LoVo (cell line): ENCODE data around the gene ASB13.

Experiments
- DNase-seq: peaks from one replicate; pipeline ENCODE4 v3.0.0-alpha.2; 2016; ENCODE audit warnings: low spot score

Gene ASB13, protein sequence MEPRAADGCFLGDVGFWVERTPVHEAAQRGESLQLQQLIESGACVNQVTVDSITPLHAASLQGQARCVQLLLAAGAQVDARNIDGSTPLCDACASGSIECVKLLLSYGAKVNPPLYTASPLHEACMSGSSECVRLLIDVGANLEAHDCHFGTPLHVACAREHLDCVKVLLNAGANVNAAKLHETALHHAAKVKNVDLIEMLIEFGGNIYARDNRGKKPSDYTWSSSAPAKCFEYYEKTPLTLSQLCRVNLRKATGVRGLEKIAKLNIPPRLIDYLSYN

GRCh38 chr10:5666008-5666840 lies at the start of gene ASB13:
Gene ASB13, minus strand, starts transcription at chr10:5666595. Its CDS starts 44 bp downstream, at chr10:5666551.
- peak; percentile 79 for DNase-seq

DNA sequence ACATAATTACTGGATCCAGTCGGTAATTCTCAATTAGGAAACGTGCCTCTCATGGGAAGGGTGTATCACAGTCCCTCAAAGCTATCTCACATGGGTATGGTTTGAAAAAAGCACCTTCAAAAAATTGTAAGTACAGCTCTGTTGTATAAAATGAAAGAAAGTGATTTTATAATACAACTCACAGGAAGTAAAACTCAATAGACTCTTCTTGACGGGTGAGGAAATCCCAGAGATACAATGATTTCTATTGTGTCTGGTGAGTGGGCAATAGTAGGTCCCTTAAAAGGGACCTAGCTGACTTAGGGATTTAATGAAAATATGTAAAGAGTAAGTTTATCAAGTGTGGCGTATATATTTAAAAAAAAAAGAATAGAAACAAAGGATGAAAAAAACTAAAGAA lies 45.2 kb upstream of the ASB13 start:
- DNase-seq, result no peak

GRCh38 chr10:5710859-5711258 lies 44.5 kb upstream of the ASB13 start:
- no peak for DNase-seq

- no peak for DNase-seq
Observed at GRCh38 chr10:5709865-5710264, 43.5 kb upstream of the ASB13 start.

DNA sequence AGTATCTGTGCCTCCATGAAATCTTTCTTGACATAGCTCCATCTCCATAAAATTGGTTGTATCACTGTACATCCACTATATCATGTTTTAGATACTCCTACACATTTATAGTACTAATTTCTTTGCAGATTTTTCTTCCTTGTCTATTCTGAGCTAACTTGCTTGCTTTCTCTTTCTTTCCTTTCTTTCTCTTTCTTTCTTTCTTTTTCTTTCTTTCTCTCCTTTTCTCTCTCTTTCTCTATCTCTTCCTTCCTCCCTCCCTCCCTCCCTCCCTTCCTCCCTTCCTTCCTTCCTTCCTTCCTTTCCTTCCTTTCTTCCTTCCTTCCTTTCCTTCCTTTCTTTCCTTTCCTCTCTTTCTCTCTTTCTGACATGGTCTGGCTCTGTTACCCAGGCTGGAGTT lies 42.0 kb upstream of the ASB13 start:
- DNase-seq, result no peak

GRCh38 chr10:5698062-5698461 lies 31.7 kb upstream of the ASB13 start:
- no peak for DNase-seq

DNA sequence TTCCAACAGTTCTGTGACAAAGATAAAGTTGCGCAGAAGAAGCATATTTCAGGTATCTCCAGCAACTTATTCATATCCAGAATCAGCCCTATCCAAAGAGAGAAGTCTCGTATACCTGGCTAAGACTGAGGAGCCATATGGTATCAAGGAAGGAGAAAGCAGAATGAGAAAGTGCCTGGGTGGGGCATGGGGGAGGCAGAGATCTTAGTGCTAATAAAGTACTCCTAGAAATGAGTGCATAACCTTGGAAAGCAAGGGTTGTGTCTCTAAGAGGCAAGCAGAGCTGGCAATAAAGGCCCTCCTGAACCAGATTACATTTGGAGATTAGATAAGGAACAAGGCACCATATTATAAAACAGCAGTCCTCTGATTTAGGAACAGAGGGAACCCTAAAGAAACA lies 30.9 kb upstream of the ASB13 start:
- no peak for DNase-seq

GRCh38 chr10:5694573-5694972 lies 28.2 kb upstream of the ASB13 start:
- no peak for DNase-seq

GRCh38 chr10:5692461-5693358 lies 26.3 kb upstream of the ASB13 start:
- DNase-seq, result no peak

- DNase-seq, result no peak
Observed at GRCh38 chr10:5691786-5692185, 25.4 kb upstream of the ASB13 start.

DNA sequence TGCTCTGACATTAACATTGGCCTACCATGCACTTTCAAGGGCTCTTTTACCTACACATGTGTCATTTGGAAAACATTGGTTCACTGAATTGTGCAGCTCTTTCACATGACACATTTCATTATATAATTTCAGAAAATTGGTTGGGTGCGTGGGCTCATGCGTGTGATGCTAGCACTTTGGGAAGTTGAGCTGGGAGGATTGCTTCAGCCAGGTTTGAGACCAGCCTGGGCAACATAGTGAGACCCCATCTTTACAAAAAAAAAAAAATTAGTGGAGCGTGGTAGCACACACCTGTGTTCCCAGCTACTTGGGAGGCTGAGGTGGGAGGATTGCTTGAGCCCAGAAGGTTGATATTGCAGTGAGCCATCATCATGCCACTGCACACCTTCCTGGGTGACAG lies 22.2 kb upstream of the ASB13 start:
- no peak for DNase-seq

GRCh38 chr10:5685764-5686240 lies 19.4 kb upstream of the ASB13 start:
- DNase-seq, result no peak

- peak; percentile 69 for DNase-seq
Observed at GRCh38 chr10:5684971-5685763, 18.8 kb upstream of the ASB13 start.

- DNase-seq, result peak; percentile 98
Observed at GRCh38 chr10:5684318-5684970, 18.0 kb upstream of the ASB13 start, which contains the start of gene TASOR2. Gene TASOR2, plus strand, starts transcription at chr10:5684838. Its CDS starts 35,805 bp downstream, at chr10:5720643.

DNA sequence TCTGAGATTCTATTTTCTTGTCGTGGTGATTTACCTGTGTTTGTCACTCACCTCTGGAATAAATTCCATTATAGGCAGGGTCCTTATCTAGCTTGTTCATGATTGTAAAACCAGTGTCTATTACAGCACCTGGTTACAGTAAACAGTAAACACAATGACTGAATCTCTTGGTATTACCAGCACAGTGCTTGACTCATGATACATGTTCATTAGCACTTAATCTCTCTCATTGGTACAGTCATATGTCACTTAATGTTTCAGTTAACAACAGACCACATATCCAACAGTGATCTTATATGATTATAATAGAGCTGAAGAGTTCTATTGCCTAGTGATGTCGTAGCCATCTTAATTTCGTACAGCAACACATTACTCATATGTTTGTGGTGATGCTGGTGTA lies 16.7 kb upstream of the ASB13 start:
- DNase-seq, result no peak

DNA sequence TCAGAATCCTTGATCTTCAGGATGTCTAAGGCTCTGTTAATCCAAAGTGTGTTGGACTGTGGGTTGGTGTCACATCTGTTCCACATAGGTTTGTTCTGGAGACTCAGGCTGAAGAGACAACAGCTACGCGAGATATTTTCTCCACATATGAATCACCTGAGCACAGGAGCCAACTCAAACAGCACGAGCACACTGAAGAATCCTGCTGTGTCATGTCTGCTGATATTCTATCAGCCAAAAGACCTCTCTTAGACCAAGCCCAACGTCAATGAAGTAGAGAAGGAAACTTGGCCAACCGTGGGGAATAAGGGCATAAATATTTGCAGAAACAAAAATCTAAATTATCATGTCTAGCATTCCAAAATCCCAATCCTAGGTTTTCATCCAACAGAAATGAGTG lies 15.5 kb upstream of the ASB13 start:
- no peak for DNase-seq

DNA sequence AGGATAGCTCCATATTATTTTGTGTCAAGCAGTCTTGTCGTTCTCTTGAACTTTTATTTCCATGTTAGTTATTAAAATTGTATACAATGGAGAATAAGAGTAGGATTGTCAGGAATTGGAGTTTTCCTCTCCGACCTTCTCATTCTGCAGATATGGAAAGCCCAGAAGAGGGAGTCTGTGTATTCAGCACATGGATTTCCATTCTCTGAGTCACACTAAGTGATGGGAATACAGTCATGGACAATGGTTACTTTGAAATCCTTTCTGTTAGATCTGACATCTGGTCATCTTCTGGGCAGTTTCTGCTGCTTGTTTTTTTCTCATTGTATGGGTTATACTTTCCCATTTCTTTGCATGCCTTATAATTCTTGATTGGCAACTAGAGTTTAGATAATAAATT lies 13.2 kb upstream of the ASB13 start:
- DNase-seq, result no peak

DNA sequence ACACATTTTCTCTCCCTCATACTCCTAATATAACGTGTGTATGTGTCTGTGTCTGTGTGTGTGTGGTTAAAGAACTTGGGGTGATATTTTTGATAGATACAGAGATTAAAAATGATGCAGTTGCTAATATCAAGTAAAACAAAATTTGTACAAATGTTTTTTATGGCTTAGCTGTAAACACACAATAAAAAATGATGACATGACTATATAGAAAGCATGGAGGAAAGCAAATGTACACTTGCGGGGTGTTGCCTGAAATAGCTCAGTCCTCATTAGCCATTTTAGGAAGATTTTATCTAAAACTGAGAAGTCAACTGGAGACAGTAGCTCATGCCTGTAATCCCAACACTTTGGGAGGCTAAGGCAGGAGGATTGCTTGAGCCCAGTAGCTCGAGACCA lies 12.6 kb upstream of the ASB13 start:
- no peak for DNase-seq

- no peak for DNase-seq
Observed at GRCh38 chr10:5678397-5679036, 12.1 kb upstream of the ASB13 start.

GRCh38 chr10:5670662-5671375 lies 4.4 kb upstream of the ASB13 start:
- no peak for DNase-seq
